ENCODE results near the gene GASK1B.
A peak's percentile ranks its signal among the peaks of the same experiment; 100 is the strongest.

Gene GASK1B

GRCh38 chr4:158182736-158183135 lies 9.9 kb upstream of the GASK1B start:
- no peak for FAIRE-seq

GRCh38 chr4:158181906-158182305 lies 9.1 kb upstream of the GASK1B start:
- no peak for FAIRE-seq

GRCh38 chr4:158179465-158179864 lies 6.6 kb upstream of the GASK1B start:
- no peak for FAIRE-seq

GRCh38 chr4:158176776-158177175 lies 4.0 kb upstream of the GASK1B start:
- FAIRE-seq = no peak

GRCh38 chr4:158176108-158176507 lies 3.3 kb upstream of the GASK1B start:
- no peak for FAIRE-seq

GRCh38 chr4:158170691-158171561 lies 1.9 kb downstream of the GASK1B start:
- no peak for FAIRE-seq

DNA sequence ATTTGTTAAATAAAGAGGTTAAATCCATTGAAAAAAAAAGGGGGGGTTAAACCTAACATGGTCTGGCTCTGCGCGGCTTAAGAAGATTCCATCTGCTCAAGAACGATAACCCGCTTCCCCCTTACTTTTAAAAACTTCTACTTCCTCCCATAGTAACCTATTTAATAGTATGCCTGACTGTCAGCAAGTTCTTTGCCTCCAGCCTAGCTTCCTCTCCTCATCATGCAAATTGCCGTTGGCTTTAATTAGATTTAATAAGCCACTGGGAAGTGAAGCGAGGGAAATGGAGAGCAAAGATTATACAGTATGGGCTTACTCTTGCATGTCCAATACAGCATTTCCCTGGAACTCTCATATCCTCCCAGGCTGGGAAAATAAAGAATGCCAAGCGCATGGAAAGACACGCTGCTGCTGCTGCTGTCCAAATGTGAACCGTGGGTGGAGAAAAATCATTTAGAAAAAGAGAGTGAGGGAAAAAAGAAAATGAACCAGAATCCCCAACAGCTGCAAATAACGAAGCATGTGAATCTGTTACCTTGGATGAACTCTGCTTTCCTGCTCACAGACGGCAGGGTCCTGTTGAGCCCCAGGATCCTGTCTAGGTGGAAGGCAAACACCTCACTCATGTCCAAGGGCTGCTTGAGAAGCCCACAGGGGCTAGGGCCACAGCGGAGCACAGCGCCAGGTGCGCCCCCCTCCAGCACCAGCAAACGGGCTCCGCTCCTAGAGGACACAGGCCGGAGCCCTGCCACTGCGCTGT lies 2.7 kb downstream of the GASK1B start:
- no peak for FAIRE-seq

DNA sequence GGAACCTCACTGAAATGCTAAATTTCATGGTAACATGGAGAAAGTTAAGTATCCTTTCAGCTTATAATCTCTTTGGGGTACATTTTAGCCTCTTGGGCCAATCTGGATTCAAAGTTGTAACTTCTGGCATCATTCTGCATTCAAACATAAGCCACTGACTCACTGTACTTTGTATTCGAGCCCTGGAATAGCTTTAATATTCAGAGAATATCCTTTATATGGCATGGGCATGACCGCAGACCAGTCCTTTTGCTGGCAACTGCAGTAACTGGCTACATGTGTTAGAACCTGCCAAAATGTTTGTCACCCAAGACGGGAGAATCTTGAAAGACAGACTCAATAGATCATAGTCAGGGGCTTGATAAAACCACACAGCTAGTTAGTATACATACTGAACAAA lies 3.3 kb downstream of the GASK1B start:
- no peak for FAIRE-seq

DNA sequence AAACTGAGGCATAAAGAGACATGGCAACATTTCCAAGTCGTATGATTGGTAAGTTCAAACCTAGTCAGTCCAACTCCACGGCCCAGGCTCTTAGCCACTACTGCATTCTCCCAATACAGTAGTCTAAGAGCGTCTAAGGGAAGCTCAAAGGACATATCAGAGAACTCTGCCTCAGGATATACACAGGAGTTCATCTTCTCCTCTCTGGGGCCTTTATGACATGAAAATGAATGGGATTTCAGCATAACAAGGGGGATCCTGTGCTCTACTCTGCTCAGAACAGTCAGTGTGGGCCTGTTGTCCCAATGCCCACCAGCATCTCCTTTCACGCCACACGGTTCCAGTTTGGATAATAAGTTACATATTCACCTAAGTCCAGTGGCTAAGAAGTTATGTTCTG lies 4.2 kb downstream of the GASK1B start:
- FAIRE-seq = no peak

DNA sequence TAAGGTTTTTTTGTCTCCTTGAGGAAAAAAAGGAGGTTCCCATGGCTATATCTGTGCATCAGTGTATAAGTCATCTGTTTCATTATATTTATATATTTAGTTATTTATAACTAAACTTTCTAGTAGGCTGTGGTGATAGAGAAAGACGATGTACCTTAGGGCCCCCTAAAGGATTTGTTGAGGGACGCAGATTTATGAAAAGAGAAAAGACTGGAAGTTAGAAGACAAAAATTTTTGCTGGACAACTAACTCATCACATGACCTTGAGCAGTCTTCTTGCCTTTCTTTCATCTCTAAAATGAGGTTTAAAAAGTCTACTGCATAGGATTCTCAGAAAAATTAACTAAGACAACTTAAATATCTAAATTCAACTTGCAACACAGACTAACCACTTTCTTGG lies 6.1 kb downstream of the GASK1B start:
- peak; percentile 58 for FAIRE-seq

GRCh38 chr4:158164768-158165213 lies 8.0 kb downstream of the GASK1B start:
- no peak for FAIRE-seq

- FAIRE-seq = no peak
These were observed 8.7 kb downstream of the GASK1B start for GRCh38 chr4:158163941-158164767.

DNA sequence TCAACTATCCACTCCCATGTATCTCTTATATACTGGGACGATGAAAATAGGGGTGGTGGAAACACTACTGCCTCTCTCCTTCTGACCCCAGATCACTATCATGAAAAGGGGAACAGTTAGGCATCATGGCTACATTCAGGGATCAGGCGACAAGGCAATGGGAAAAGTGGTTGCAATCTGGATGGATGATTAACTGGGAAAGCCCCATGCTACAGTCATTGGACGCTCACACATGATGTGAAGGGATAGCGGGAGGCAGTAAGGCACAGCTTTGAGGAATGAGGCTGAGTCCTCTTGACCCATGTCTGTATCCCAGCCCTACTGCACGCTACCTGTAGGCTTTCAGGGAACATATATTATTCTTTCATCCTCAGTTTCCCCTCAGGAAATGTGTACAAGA lies 10.2 kb downstream of the GASK1B start:
- FAIRE-seq = no peak

DNA sequence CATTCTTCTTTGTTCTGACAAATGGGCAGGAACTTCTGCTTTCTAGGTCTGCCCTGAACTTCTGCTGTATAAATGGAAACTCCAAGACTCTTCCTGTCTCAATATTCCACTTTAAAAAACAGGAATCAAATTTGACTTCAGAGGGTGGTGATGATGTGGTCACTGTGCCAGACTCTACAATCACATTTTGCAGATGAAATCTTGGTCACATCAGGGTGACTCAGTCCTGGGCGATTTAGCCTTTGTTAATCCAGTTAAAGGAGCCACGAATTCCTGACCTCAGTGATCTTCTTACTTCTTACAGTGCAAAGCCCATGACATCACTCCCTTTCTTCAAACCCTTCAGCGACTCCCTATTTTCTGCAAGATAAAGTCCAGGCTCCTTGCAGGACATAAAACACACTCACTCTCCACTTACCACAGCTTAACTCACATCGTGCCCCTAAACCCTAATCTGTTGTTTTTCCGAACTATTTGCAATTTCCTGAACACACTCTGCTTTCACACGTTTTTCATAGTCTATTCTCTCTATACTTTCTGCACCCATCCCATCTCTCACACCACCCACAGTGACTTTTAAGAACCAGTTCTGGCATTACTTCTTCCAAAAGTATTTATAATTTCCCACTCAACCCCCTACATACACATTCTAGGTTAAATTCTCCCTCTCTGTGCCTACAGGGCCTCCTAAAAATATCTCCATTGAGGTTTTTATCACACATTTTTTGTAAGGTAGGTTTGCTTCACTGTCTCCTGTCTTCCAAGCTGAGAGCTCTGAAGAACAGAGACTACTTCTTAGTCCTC lies 11.1 kb downstream of the GASK1B start:
- FAIRE-seq = peak; percentile 97

- no peak for FAIRE-seq
These were observed 13.1 kb downstream of the GASK1B start for GRCh38 chr4:158159718-158160094.

GRCh38 chr4:158159054-158159717 lies 13.6 kb downstream of the GASK1B start:
- FAIRE-seq = no peak

GRCh38 chr4:158157412-158157811 lies 15.4 kb downstream of the GASK1B start:
- no peak for FAIRE-seq

DNA sequence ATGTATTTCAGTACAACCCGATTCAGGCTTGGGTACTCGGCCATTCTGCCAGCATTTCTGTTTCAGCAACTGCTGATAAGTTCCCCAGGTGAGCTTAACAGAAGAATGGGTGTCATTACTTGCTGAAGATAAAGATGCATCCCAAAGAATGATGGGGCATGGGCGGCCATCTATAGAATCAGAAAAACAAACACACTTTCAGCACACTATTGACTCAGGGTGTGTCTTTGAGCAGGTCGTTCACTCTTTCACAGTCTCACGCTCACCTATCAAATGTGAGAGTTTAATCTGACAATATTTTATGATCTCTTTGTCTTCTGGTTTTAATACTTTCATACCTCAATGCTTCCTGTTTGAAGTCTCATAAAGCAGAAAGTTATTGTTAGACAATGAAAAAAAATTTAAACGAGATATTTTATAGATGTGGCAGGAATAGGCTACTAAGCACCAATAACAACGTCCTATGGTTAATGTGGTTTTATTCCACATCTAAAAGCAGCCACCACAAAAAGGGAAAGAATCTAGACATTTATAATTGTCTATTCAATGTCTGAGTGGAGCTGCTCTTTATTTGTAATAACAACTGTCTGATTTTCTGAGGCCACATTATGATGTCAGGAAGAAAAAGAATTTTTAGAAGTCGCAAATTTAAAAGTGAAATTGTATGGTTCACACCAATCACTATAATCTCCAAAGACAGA lies 17.0 kb downstream of the GASK1B start:
- no peak for FAIRE-seq

GRCh38 chr4:158147151-158147550 lies 25.7 kb downstream of the GASK1B start:
- no peak for FAIRE-seq

DNA sequence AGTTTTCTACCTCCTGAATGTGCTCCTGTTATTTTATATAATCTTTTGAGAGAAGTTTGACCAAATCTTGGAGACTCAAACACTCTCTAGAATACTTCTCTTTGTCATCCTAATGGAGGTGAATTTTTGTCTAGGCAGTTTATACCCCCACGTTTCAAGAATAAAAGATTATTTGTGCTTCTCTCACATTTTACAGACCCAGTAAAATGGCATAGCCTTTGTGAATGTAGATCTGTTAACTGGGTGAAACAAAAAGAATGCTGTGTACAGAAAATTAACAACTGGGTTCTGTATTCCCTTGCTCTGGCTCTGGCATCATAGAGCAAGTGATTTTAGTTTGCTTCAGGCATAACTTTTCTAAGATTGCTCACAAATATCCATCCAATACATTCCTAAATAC lies 26.1 kb downstream of the GASK1B start:
- no peak for FAIRE-seq

GRCh38 chr4:158139086-158139485 lies 33.7 kb downstream of the GASK1B start:
- peak; percentile 15 for FAIRE-seq
